ENCODE data around the gene GPR146.

Gene GPR146

GRCh38 chr7:1057416-1058291 is 13.3 kb downstream of the GPR146 start:
- Histone ChIP-seq H2AFZ (ENCODE audit: low read length) (no peak overlapping the region), H3K4me1 (ENCODE audit: low read length) (no peaks in the 10 kb centered on the region), H3K79me2 (ENCODE audit: low read length) (no peaks in the 10 kb centered on the region), H3K9me2 (replicated peaks; ENCODE audit: insufficient read depth, low read length) (no peaks in the 10 kb centered on the region), H3K4me2 (ENCODE audit: low read depth, low read length) (no peak overlapping the region), H3K4me3 (ENCODE audit: low read length) (no peak overlapping the region), H3K9ac (ENCODE audit: low read length) (no peak overlapping the region), H4K20me1 (ENCODE audit: insufficient read depth, low read length) (no peaks in the 10 kb centered on the region), H3K27ac (ENCODE audit: low read length) (no peak overlapping the region), H3K36me3 (replicated peaks; ENCODE audit: insufficient read depth, low read length) (no peaks in the 10 kb centered on the region), H3F3A (ENCODE audit: insufficient read depth, low read length) (no peaks in the 10 kb centered on the region), H3K9me3 (replicated peaks; ENCODE audit: insufficient read depth, low read length) (no peaks in the 10 kb centered on the region), H3K27me3 (replicated peaks; ENCODE audit: insufficient read depth, low read length) (no peaks in the 10 kb centered on the region)
- DNase-seq: no peak
- TF ChIP-seq CTCF (IDR thresholded peaks at IDR 0.05; ENCODE audit: low read length) (no peak), EZH2 (optimal IDR thresholded peaks at IDR 0.05; ENCODE audit: low read depth, low read length) (no peak), EZH2phosphoT487 (IDR thresholded peaks at IDR 0.05; ENCODE audit: low read length) (no peak)

- Histone ChIP-seq H4K20me1 (ENCODE audit: insufficient read depth, low read length) (no peaks in the 10 kb centered on the region), H3K4me2 (ENCODE audit: low read depth, low read length) (no peak overlapping the region), H3K4me3 (ENCODE audit: low read length) (no peak overlapping the region), H2AFZ (ENCODE audit: low read length) (no peak overlapping the region), H3K27ac (ENCODE audit: low read length) (no peak overlapping the region), H3F3A (ENCODE audit: insufficient read depth, low read length) (no peaks in the 10 kb centered on the region), H3K36me3 (replicated peaks; ENCODE audit: insufficient read depth, low read length) (no peaks in the 10 kb centered on the region), H3K9me2 (replicated peaks; ENCODE audit: insufficient read depth, low read length) (no peaks in the 10 kb centered on the region), H3K9ac (ENCODE audit: low read length) (no peak overlapping the region), H3K27me3 (replicated peaks; ENCODE audit: insufficient read depth, low read length) (no peaks in the 10 kb centered on the region), H3K4me1 (ENCODE audit: low read length) (no peaks in the 10 kb centered on the region), H3K79me2 (ENCODE audit: low read length) (no peaks in the 10 kb centered on the region), H3K9me3 (replicated peaks; ENCODE audit: insufficient read depth, low read length) (no peaks in the 10 kb centered on the region)
- DNase-seq: no peak
- TF ChIP-seq EZH2 (optimal IDR thresholded peaks at IDR 0.05; ENCODE audit: low read depth, low read length) (no peak), CTCF (IDR thresholded peaks at IDR 0.05; ENCODE audit: low read length) (no peak), EZH2phosphoT487 (IDR thresholded peaks at IDR 0.05; ENCODE audit: low read length) (no peak)
Measured at GRCh38 chr7:1058311-1058710, 14.0 kb downstream of the GPR146 start.

DNA sequence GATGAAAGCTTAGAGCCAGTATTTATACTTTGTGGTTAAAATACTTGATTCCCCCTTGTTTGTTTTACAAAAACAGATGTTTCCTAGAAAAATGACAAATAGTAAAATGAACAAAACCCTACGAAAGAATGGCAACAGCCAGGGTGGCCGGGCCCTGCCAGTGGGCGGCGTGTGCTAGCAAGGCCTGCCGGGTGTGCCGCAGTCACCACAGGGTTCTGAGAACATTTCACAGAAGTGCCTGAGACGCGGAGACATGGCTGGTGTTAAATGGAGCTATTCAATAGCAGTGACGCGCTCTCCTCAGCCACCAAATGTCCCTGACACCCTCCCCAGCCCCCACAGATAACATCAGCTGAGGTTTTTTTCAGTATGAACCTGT is 14.5 kb downstream of the GPR146 start:
- Histone ChIP-seq H3K79me2 (ENCODE audit: low read length) (no peaks in the 10 kb centered on the region), H3K36me3 (replicated peaks; ENCODE audit: insufficient read depth, low read length) (no peaks in the 10 kb centered on the region), H3K9ac (ENCODE audit: low read length) (no peak overlapping the region), H4K20me1 (ENCODE audit: insufficient read depth, low read length) (no peaks in the 10 kb centered on the region), H3F3A (ENCODE audit: insufficient read depth, low read length) (no peaks in the 10 kb centered on the region), H3K9me3 (replicated peaks; ENCODE audit: insufficient read depth, low read length) (no peaks in the 10 kb centered on the region), H3K27me3 (replicated peaks; ENCODE audit: insufficient read depth, low read length) (no peaks in the 10 kb centered on the region), H3K27ac (ENCODE audit: low read length) (no peak overlapping the region), H3K4me3 (ENCODE audit: low read length) (no peak overlapping the region), H2AFZ (ENCODE audit: low read length) (no peak overlapping the region), H3K4me1 (ENCODE audit: low read length) (no peaks in the 10 kb centered on the region), H3K9me2 (replicated peaks; ENCODE audit: insufficient read depth, low read length) (no peaks in the 10 kb centered on the region), H3K4me2 (ENCODE audit: low read depth, low read length) (no peak overlapping the region)
- TF ChIP-seq EZH2 (optimal IDR thresholded peaks at IDR 0.05; ENCODE audit: low read depth, low read length): no peak
- no peak for DNase-seq

Measured in MM.1S (cell line).